Stimulated activated naive CD4-positive, alpha-beta T cell (primary cell): Measurements from ENCODE around the gene CDC25A.

Experiments used
- DNase-seq, 6 experiments: peaks; one replicate each; lab custom pipeline; 2025; lab: John Stamatoyannopoulos, UW

CDC25A gene

DNA sequence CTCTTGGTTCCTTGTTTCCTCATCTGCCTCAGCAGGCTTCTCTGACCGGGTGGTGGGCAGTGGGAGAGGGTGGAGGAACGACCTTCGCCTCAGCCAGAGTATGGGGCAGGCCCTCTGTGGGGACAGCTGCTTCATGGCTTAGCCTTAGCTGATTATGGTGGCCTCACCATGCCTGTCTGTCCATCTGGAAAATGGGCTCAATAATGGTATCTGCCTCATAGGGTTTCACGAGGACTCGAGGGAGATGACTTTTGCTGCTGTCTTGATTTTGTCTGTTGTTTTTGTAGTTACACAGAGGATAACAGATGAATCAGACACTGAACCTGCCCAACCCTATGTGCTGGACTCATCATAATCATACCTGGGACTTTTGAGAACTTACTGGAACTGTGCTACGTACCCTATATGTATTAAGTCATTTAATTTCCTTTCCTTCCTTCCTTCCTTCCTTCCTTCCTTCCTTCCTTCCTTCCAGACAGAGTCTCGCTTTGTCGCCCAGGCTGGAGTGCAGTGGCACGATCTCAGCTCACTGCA lies 46.5 kb downstream of the CDC25A start:
- no peak for DNase-seq

DNA sequence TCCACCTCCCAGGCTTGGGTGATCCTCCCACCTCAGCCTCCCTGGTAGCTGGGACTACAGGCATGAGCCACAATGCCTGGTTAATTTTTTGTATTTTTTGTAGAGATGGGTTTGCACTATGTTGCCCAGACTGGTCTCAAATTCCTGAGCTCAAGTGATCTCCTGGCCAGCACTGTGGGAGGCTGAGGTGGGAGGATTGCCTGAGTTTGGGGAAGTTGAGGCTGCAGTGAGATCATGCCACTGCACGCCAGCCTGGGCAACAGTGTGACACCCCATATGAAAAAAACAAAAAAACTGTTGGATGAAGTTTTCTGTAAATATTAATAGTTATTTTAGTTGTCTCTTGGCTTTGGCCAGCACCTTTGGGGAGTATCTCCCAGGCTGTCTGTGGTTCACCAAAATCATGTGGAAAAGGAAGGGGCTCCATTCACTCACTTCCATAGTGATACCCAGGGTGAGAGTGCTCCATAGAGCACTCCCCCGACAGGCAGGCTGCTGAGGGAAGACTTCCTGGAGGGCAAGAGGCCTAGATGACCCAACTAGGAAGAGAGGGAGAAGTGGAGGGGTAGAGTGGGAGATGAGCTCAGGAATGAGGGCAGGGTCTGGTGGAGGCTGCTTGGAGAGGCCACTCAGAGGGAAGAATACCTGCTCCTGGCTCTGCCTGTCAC lies 47.1 kb downstream of the CDC25A start:
- DNase-seq: peak in 1 of 6 experiments; percentile 0

DNA sequence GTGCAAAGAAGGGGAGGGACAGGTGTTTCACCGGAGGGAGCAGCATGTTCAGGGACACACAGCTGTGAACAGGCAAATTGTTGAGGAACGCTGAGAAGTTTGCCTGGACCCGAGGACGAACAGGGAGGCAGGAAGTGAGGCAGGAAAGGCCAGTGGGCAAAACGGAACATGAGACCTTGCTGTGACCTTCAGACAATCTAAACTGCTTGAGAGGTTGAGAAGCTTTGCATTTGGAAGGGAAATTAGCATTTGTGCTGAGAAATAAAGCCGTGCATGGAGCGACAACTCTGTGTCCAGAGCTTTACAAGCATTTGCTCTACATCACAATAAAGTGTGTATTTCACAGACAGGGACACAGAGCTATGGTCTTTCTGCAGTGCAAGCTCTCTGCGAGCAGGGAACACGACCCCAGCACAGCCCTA lies 47.9 kb downstream of the CDC25A start:
- DNase-seq: no peak

DNA sequence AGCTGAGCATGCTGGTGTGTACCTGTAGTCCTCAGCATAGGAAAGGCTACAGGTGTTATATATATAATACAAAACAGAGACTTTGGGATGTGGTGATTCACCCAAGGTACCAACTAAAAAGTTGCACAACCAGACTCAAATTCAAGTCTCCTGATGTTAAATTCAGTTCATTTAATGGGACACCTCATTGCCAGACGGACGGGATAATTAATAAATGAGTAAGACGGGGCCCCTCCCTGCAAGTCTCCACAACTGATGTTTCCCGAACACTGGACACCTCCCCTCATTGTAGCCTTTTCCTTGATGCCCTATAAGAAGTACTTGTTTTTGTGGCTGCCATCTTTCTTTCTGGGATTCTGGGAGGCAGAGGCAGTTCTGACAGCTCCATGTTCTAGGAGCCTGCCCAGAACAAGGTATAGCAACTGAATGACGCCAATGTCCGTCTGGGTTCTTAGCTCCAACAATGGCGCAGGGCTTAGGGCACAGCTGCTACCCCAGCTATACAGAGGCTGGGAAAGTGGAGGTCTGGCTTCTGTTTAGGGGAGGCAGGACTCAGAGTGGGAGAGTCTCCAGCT lies 50.7 kb downstream of the CDC25A start:
- DNase-seq: no peak

DNA sequence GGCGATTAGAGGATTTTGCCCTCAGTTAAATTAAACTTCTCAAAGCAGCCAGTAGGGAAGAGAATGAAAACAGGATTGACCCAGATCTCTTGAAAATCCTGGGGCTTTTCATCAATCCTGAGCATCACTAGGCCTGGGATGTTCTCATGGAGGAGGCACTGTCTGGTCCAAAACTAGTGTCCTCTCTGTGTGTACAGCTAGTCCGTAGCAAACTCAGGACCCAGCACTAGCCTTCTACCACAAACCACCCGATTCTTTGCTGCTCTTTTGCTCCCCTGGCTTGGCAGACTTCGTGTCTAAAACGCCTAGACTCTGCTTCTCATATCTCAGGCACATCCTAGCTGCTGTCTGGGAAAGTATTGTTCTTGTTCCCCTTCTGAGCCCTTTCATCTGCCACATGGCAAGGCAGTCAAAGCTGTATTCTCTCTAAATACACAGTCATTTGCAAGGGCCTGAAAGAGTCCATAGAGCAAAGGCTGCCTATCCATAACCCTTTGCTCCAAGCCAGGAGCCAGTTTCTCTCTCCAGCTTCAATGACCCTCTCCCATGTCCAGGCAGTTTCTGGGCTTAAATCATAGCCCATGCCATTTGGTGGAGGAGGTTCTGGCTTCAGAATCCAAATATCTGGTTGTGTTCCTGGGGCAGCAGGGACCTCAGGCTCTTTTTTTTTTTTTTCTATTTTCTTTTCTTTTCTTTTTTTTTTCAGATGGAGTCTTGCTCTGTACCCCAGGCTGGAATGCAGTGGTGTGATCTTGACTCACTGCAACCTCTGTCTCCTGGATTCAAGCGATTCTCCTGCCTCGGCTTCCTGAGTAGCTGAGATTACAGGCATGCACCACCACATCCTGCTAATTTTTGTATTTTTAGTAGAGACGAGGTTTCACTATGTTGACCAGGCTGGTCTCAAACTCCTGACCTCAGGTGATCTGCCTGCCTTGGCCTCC lies 52.4 kb downstream of the CDC25A start:
- no peak for DNase-seq

DNA sequence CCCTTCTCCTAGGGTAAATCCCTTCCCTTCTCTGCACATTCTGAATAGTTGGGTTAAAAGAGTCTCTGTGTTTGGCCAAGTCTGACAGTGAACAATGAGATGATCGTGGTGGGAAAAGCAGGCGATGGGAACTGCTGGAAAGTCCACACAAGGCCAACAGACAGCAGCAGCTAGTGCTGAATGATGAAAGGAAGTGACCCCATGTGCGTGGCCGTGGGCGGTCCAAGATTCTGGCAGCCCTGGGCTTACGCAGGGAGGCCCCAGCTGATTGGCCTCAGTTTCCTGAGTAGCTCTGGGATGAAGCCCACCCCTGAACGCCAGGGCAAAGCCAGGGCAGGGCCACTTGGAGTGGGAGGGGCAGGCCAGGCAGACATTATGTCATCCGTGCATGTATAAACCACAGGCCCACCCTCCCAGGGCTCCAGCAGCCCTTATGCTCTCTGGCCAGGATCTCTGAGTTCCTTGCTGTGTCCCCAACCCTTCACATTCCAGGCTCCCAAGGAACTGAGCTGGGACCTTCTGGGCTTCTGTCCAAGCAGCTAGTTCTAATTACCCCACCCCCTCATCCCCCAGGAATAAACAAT lies 57.8 kb downstream of the CDC25A start:
- no peak for DNase-seq

DNA sequence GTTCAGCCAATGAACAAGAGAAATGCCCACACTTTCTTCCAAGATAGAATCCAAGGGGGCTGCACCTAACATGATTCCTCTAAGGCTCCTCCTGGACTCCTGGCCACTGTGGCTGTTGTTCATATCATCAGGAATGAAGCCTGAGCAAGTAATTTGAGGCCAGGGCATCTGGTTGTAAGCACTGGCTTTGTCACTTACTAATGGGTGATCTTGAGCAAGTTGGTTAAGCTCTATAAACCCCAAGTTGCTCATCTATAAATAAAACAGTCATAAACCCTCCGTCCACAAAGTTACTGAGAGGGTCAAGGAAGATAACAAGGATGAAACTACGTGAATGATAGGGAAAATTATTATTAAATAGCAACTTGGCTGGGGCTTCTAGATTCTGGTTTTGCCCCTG lies 58.3 kb downstream of the CDC25A start:
- DNase-seq: no peak

DNA sequence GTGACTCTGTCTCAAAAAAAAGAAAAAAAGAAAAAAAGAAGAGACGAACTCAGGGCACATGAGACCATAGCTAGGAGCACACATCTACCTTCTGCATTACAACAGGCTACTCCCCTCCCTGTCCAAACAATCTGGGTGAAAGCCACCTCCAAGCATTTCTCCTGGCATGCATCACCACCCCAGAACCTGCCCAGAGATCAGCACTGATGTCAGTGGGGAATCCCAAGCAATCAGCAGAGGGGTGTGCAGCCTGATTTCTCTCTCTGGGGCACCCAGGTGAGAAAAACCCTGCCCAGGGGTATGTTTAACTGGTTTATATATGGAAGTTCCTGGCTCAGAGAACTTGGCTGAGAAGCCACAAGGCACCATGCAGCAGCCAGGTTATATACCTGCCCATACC lies 59.4 kb downstream of the CDC25A start:
- no peak for DNase-seq

DNA sequence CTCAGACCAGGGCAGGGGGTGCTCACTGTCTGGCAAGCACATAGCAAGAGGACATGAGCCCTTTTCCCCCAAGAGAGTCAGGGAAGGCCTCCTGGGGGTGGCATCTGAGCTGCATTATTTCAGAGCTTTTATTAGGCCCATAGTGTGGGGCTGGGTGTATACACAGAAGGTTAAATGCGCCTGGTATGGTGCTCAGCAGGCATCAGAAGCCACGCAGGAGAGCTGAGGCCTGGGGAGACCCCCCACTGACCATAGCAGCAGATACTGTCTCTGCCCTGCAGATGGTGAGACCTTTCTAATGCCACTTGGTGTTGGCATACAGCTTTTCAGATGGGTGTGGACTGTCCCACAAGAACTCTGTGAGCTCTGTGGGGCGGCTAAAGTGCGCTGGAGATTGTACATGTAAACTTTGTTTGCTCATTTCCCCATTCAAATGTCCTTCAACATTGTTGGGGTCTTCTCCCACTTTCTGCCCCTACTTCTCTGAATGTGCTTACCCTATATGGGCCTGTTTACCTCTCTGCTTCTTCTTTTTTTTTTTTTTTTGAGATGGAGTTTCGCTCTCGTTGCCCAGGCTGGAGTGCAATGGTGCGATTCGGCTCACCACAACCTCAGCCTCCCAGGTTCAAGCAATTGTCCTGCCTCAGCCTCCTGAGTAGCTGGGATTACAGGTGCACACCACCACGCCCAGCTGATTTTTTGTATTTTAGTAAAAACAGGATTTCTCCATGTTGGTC lies 62.2 kb downstream of the CDC25A start:
- DNase-seq: no peak

DNA sequence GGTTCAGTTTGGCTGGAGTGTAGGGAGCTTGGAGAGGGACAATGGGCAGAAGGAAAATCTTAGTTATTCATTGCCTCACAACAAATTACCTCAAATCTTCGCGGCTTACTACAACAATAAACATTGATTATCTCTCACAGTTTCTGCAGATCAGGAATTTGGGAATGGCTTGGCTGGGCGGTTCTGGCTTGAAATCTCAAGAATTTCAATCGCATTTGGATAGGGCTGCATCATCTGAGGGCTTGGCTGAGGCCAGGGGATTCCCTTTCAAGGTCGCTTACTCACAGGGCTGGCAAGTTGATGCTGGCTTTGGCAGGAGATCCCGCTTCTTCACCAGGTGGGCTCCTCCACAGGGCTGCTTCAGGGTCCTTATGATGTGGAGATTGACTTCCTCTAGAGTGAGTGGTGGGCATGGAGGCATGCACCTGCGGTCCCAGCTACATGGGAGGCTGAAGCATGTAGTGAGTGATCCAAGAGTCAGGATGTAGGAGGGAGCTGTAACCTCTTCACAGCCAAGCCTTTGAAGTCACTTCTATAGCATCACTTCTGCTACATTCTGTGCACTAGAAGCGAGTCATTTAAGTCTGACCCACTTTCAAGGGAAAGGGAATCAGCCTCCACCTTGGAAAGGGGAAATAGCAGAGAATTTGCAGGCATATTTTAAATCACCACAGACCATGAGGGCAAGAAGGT lies 63.1 kb downstream of the CDC25A start:
- DNase-seq: no peak

DNA sequence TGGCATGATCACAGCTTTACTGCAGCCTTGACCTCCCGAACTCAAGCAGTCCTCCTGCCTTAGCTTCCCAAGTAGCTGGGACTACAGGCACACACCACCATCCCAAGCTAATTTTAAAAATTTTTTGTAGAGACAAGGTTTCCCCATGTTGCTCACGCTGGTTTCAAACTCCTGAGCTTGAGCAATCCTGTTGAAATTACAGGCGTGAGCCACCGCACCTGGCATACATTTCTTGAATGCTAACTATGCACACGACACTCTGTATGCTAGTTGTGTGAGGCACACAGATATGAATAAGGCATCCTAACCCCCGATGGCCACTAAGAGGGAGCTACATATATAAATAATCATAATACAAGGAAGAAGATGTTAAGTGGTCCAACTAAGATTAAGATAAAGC lies 64.9 kb downstream of the CDC25A start:
- DNase-seq: no peak

DNA sequence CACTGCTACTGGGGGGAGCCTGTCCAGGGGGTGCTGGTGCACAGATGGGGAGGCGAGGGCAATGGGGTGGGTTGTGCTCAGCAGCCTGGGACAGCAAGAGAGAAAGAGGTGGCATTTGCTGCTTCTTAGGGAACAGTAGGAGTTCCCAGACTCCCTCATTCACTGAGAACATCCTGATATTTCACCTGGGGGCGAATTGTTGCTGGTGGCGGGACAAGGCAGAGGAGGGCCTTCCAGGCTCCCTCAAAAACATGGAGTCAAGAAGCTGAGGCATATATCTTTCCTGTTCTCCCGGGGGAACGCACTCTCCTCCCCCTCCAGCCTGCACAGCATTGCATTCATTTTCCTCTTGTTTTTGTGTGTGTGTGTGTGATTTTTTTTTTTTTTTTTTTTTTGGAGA lies 65.7 kb downstream of the CDC25A start:
- DNase-seq: no peak

DNA sequence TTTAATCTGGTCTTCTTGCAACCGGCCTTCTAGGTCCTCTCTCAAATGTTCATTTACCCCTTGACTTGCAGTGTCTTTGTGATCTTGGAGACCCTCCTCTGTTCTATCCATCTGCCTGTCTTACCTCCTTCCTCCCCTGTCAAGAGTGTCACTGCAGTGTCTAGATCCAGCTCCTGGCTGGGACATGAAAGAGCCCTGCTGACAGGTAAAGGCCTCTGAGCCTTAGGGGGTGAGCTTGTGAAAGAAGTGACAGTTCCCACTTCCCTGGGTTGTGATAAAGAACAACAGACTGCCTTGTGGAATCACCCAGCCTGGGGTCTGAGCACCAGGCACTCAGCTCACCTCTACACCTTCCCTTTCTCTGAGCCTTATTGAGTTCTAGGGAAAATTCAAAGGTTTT lies 68.0 kb downstream of the CDC25A start:
- DNase-seq: no peak

DNA sequence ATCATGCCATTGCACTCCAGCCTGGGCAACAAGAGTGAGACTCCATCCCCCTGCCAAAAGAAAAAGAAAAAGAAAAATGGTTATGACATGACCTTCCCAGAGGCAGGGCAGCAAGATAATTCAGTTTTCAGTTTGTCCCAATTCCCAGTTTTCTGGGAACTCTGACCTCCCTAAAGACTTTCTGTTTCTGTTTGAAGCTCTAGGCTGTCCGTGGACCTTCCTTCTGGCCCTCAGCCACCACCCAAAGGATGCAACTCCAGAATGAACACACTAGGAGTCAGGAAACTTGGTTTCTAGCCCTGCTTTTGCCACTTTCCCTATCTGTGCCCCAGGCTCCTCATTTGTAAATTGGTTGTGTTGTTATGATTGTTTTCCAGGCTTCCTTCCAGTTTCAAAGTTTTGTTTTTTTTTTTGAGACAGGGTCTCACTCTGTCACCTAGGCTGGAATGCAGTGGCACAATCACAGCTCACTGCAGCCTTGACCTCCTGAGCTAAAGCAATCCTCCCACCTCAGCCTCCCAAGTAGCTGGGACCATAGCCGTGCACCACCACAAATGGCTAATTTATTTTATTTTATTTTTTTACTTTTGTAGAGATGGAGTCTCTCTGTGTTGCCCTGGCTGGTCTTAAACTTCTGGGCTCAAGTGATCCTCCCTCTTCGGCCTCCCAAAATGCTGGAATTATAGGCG lies 68.6 kb downstream of the CDC25A start:
- DNase-seq: no peak

DNA sequence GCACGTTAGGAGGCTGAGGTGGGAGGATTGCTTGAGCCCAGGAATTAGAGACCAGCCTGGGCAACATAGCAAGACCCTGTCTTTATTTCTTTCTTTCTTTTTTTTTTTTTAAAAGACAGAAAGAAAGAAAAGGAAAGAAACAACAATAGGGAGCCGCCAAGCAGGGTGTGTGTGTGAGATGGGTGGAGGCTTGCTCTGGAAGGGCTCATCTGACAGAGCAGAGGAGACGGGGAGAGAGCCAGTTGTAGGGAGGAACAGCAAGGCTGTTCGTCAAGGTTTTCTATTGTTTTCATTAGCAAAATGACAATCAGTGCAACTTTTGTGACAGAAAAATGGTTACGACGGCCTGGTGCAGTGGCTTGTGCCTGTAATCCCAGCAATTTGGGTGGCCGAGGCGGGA lies 69.3 kb downstream of the CDC25A start:
- DNase-seq: no peak

DNA sequence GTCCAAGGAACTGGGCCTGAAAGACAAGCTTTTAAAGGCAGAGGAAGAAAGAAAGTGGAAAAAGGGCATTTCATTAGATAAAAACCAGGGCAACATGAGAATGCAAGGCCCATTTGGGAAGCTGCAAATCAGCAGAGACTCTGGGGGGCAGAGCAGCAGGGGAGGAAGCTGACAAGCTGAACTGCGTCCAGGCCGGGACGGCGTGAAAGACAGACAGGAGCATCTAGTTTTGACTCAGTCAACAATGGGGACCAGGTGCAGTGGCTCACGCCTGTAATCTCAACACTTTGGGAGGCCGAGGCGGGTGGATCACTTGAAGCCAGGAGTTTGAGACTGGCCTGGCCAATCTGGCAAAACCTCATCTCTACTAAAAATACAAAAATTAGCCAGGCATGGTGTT lies 69.9 kb downstream of the CDC25A start:
- DNase-seq: no peak

DNA sequence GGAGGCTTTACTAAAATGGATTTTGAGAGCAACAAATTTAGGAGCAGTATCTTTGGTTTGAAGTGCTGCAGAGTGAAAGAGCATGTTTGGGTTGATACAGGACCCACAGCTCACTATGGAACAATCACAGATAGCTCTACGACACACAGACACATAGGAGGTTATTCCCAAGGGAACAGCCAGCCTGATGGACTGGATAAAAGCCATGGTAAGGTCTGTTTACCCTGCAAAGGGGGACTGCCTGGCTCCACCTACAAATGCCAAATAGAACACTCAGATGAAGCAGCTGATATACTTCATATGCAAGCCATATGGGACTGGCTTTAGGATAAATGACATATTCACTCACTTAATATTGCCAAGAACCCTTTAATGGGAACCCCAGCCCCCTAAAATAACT lies 75.4 kb downstream of the CDC25A start:
- DNase-seq: no peak

DNA sequence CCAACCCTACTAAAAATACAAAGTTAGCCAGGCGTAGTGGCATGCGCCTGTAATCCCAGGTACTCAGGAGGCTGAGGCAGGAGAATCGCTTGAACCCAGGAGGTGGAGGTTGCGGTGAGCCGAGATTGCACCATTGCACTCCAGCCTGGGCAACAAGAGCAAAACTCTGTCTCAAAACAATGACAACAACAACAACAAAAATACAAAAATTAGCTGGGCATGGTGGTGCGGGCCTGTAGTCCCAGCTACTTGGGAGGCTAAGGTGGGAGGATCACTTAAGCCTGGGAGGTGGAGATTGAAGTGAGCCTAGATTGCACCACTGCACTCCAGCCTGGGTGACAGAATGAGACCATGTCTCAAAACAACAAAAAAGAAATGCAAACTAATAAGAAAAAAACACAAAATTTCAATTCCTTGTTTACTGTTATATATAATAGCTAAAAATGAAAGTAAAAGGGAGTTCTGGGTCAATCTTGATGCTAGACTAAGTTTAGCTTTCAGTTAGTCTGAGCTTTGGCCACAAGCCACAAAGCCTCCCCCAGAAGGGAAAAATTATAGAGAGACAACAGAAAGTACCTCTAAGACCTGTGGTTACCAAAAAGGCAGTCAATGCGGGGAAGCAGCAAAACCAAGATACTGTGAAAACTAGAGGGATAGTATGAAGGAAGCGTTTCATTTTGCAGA lies 76.0 kb downstream of the CDC25A start:
- peak in 1 of 6 experiments; percentile 2 for DNase-seq

DNA sequence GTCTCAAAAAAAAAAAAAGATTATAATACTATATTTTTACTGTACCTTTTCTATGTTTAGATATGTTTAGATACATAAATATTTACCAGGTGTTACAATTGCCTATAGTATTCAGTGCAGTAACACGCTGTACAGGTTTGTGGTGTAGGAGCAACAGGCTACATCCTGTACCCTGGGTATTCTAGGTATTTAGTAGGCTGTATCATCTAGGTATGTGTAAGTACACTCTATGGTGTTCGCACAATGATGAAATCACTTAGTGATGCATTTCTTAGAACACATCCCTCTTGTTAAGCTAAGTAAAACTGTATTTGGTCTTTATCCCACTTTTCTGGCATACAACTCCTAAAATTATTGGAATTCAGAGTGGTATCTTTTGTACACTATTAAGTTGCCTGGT lies 77.8 kb downstream of the CDC25A start:
- DNase-seq: no peak

DNA sequence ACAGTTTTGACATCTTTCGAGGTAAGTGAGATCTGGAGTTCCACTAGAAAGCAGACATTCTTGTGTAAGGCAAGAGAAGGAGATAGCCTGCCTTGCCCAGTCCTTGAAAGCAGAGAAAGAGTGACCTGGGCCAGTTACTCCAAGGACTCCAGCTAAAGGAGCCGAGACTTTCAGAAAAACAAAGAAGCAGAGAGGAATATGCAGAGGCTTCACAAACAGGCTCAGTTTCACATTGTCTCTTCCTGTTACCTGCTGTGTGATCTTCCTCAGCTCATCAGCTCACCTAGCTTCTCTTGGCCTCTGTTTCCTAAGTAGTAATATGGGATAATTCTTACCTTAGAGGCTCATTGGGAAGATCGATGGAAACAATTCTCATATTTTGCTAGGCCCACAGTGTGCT lies 81.0 kb downstream of the CDC25A start:
- no peak for DNase-seq
